Hepatocyte (in vitro differentiated cells): Measurements from ENCODE around the gene ARHGAP42. TPM values are rescaled to one million over a fixed set of nuclear protein-coding genes. Genes with fewer than 3 reads are reported as not detected.
A peak's percentile ranks its signal among the peaks of the same experiment; 100 is the strongest.

Source experiments
- DNase-seq: peaks from one replicate; pipeline ENCODE4 v3.0.0-alpha.2; 2016; ENCODE audit warnings: low spot score
- H2AFZ ChIP-seq: fragments of 200-600 bp; sonication (generic); 2 replicates; pipeline ENCODE4 v1.6.0; 2016; ENCODE audit warnings: antibody characterized with exemption, mild to moderate bottlenecking
- H3K27ac ChIP-seq: fragments of 200-600 bp; sonication (generic); 2 replicates; pipeline ENCODE4 v1.5.1; 2016; ENCODE audit warnings: mild to moderate bottlenecking
- H3K27me3 ChIP-seq: fragments of 200-600 bp; sonication (generic); 2 replicates; pipeline ENCODE4 v1.6.1; 2016
- H3K36me3 ChIP-seq: fragments of 200-600 bp; sonication (generic); replicated peaks from 2 replicates; pipeline ENCODE4 v1.5.1; 2016; ENCODE audit warnings: low read depth; ENCODE audit not compliant: insufficient read depth
- H3K4me1 ChIP-seq: fragments of 200-600 bp; sonication (generic); 2 replicates; pipeline ENCODE4 v1.5.1; 2016; ENCODE audit warnings: mild to moderate bottlenecking, moderate library complexity; ENCODE audit not compliant: insufficient read depth
- H3K4me2 ChIP-seq: fragments of 200-600 bp; sonication (generic); 2 replicates; pipeline ENCODE4 v1.6.0; 2016
- H3K4me3 ChIP-seq: fragments of 200-600 bp; sonication (generic); 2 replicates; pipeline ENCODE4 v1.5.1; 2016; ENCODE audit warnings: mild to moderate bottlenecking
- H3K79me2 ChIP-seq: fragments of 200-600 bp; sonication (generic); 2 replicates; pipeline ENCODE4 v1.6.0; 2017; ENCODE audit warnings: mild to moderate bottlenecking
- H3K9me2 ChIP-seq: fragments of 200-600 bp; sonication (generic); replicated peaks from 2 replicates; pipeline ENCODE4 v1.6.0; 2017; ENCODE audit warnings: mild to moderate bottlenecking; ENCODE audit not compliant: insufficient read depth
- H3K9me3 ChIP-seq: fragments of 200-600 bp; sonication (generic); 2 replicates; pipeline ENCODE4 v1.5.1; 2016; ENCODE audit warnings: low read depth, mild to moderate bottlenecking
- H4K20me1 ChIP-seq: fragments of 200-600 bp; sonication (generic); 2 replicates; pipeline ENCODE4 v1.6.0; 2016; ENCODE audit warnings: mild to moderate bottlenecking; ENCODE audit not compliant: insufficient read depth, poor library complexity, severe bottlenecking
- CTCF ChIP-seq: fragments of 200-600 bp; sonication (generic); IDR thresholded peaks from 2 replicates; pipeline ENCODE4 v1.5.1; 2016; ENCODE audit warnings: antibody characterized with exemption, mild to moderate bottlenecking; ENCODE audit not compliant: poor library complexity
- EZH2 ChIP-seq: fragments of 200-600 bp; sonication (generic); IDR thresholded peaks from 2 replicates; pipeline ENCODE4 v1.6.1; 2016; ENCODE audit warnings: antibody characterized with exemption, mild to moderate bottlenecking, borderline replicate concordance
- EZH2phosphoT487 ChIP-seq: fragments of 200-600 bp; sonication (generic); IDR thresholded peaks from one replicate; pipeline ENCODE4 v1.6.1; 2018; ENCODE audit warnings: antibody characterized with exemption, mild to moderate bottlenecking, low read depth, moderate library complexity; ENCODE audit not compliant: unreplicated experiment, severe bottlenecking
- WGBS: methylation state at CpG from one replicate; pipeline ENCODE4 v1.1.6; 2016; ENCODE audit warnings: low lambda C conversion rate; ENCODE audit errors: missing lambda C conversion rate; 5-methylcytosine and 5-hydroxymethylcytosine counted together
- polyA plus RNA-seq: library from polyadenylated mRNA; unstranded; fragments of >200 nt; fragmentation: Nextera tagmentation; extraction: Ambion mirVana; gene quantifications from 2 replicates; pipeline ENCODE4 v1.2.1, GENCODE V29; 2016
- total RNA-seq: library from RNA; depleted of rRNA; stranded (reverse); fragments of >200 nt; gene quantifications from 2 replicates; pipeline ENCODE4 v1.2.3, GENCODE V29; 2014

ARHGAP42 gene
- total and polyA plus RNA-seq, 2 experiments from 2014 or later, result 8.7 to 26.5 TPM

- TF ChIP-seq EZH2phosphoT487 (no peak), EZH2 (no peak), CTCF (no peak)
- peak; percentile 13 for DNase-seq
- Histone ChIP-seq H4K20me1 (no peaks in the 10 kb centered on the region), H3K9me3 (no peaks in the 10 kb centered on the region), H3K27ac (no peak overlapping the region), H3K4me1 (peaks cover 4% of the 10 kb centered on the region), H2AFZ (no peak overlapping the region), H3K36me3 (no peaks in the 10 kb centered on the region), H3K79me2 (peaks cover 37% of the 10 kb centered on the region), H3K4me2 (no peak overlapping the region), H3K4me3 (no peak overlapping the region), H3K9me2 (no peaks in the 10 kb centered on the region), H3K27me3 (no peaks in the 10 kb centered on the region)
- 28% methylated on average over 2 of the region's 2 CpGs for WGBS
Measured at GRCh38 chr11:100759106-100759505, 72.0 kb downstream of the ARHGAP42 start.

- no peak for TF ChIP-seq EZH2
- TF ChIP-seq CTCF, result no peak
- TF ChIP-seq EZH2phosphoT487, result no peak
- Histone ChIP-seq H3K4me1 (peaks cover 4% of the 10 kb centered on the region), H3K27ac (no peak overlapping the region), H4K20me1 (no peaks in the 10 kb centered on the region), H3K9me3 (no peaks in the 10 kb centered on the region), H3K27me3 (no peaks in the 10 kb centered on the region), H3K4me2 (no peak overlapping the region), H3K9me2 (no peaks in the 10 kb centered on the region), H3K36me3 (no peaks in the 10 kb centered on the region), H3K4me3 (no peak overlapping the region), H3K79me2 (peaks cover 30% of the 10 kb centered on the region), H2AFZ (no peak overlapping the region)
- 47% methylated on average over 3 of the region's 3 CpGs for WGBS
- DNase-seq, result no peak
Measured at GRCh38 chr11:100759856-100760255, 72.8 kb downstream of the ARHGAP42 start.

- no peak for DNase-seq
- H3K4me3 ChIP-seq, result no peak overlapping the region
- no peaks in the 10 kb centered on the region for H3K9me3 ChIP-seq
- H3K36me3 ChIP-seq, result no peaks in the 10 kb centered on the region
- no peaks in the 10 kb centered on the region for H3K27me3 ChIP-seq
- peaks cover 29% of the 10 kb centered on the region for H3K79me2 ChIP-seq
- H3K4me2 ChIP-seq, result peak overlapping the region; percentile 37
- TF ChIP-seq EZH2 (no peak), EZH2phosphoT487 (no peak), CTCF (no peak)
- peaks cover 4% of the 10 kb centered on the region for H3K4me1 ChIP-seq
- H2AFZ ChIP-seq, result no peak overlapping the region
- H3K27ac ChIP-seq, result peak overlapping the region; percentile 7
- H4K20me1 ChIP-seq, result no peaks in the 10 kb centered on the region
- H3K9me2 ChIP-seq, result no peaks in the 10 kb centered on the region
Measured at GRCh38 chr11:100760744-100761143, 73.7 kb downstream of the ARHGAP42 start.

GRCh38 chr11:100761841-100762240 lies 74.8 kb downstream of the ARHGAP42 start:
- TF ChIP-seq EZH2phosphoT487 (no peak), EZH2 (no peak), CTCF (no peak)
- H2AFZ ChIP-seq, result no peak overlapping the region
- H3K27ac ChIP-seq, result peak overlapping the region; percentile 7
- H3K79me2 ChIP-seq, result peaks cover 35% of the 10 kb centered on the region
- peak overlapping the region; percentile 37 for H3K4me2 ChIP-seq
- DNase-seq, result no peak
- no peaks in the 10 kb centered on the region for H3K9me3 ChIP-seq
- 69% methylated on average over 6 of the region's 6 CpGs for WGBS
- H3K36me3 ChIP-seq, result no peaks in the 10 kb centered on the region
- no peaks in the 10 kb centered on the region for H4K20me1 ChIP-seq
- peaks cover 4% of the 10 kb centered on the region for H3K4me1 ChIP-seq
- no peak overlapping the region for H3K4me3 ChIP-seq
- H3K9me2 ChIP-seq, result no peaks in the 10 kb centered on the region
- H3K27me3 ChIP-seq, result no peaks in the 10 kb centered on the region
